Keratinocyte (primary cell): Measurements from ENCODE around the gene CCDC122. TPM values are rescaled to one million over a fixed set of nuclear protein-coding genes. Genes with fewer than 3 reads are reported as not detected.

Experiments
- DNase-seq: peaks from one replicate; pipeline ENCODE4 v3.0.0-alpha.2; 2011; ENCODE audit warnings: low read depth, missing footprints, low spot score
- FAIRE-seq: peaks from 2 replicates; lab custom pipeline; 2011; peaks lifted over from hg19 to GRCh38; lab: Jason Lieb, UNC
- H2AFZ ChIP-seq: 2 replicates; pipeline ENCODE4 v1.6.0; 2012; ENCODE audit warnings: low read length, control low read depth, inconsistent platforms; ENCODE audit not compliant: control insufficient read depth
- H3K27ac ChIP-seq: 2 replicates; pipeline ENCODE4 v1.5.1; 2011; ENCODE audit warnings: low read length; ENCODE audit not compliant: control insufficient read depth, insufficient read depth
- H3K27me3 ChIP-seq: 3 replicates; pipeline ENCODE4 v1.6.0; 2011; ENCODE audit warnings: low read length; ENCODE audit not compliant: control insufficient read depth, insufficient read depth; ENCODE audit errors: extremely low read depth
- H3K36me3 ChIP-seq, 2 experiments: 2 replicates in 1 of 2; 3 replicates in 1 of 2; pipeline ENCODE4 v1.5.1; 2011; ENCODE audit warnings: low read length in 2 of 2, mild to moderate bottlenecking in 1 of 2; ENCODE audit not compliant: control insufficient read depth in 2 of 2, insufficient read depth in 2 of 2; ENCODE audit errors: extremely low read depth in 1 of 2
- H3K4me1 ChIP-seq: 3 replicates; pipeline ENCODE4 v1.5.1; 2011; ENCODE audit warnings: low read length; ENCODE audit not compliant: control insufficient read depth, insufficient read depth; ENCODE audit errors: extremely low read depth
- H3K4me2 ChIP-seq: 3 replicates; pipeline ENCODE4 v1.6.0; 2011; ENCODE audit warnings: low read depth, low read length; ENCODE audit not compliant: control insufficient read depth, insufficient read depth; ENCODE audit errors: extremely low read depth
- H3K4me3 ChIP-seq, 3 experiments: fragments of 200-600 bp in 1 of 3; sonication (generic) in 1 of 3; 2 replicates in 2 of 3; 3 replicates in 1 of 3; pipeline ENCODE4 v1.5.1; 2011 to 2016; ENCODE audit warnings: low read length in 3 of 3, mild to moderate bottlenecking in 3 of 3, control low read depth in 2 of 3, inconsistent platforms in 1 of 3, low read depth in 1 of 3, mixed read lengths in 1 of 3, mixed run types in 1 of 3, moderate library complexity in 1 of 3; ENCODE audit not compliant: control insufficient read depth in 2 of 3, insufficient read depth in 2 of 3; ENCODE audit errors: extremely low read depth in 1 of 3
- H3K79me2 ChIP-seq: 2 replicates; pipeline ENCODE4 v1.6.0; 2012; ENCODE audit warnings: low read length; ENCODE audit not compliant: control insufficient read depth, insufficient read depth
- H3K9ac ChIP-seq: 3 replicates; pipeline ENCODE4 v1.6.0; 2011; ENCODE audit warnings: low read length; ENCODE audit not compliant: control insufficient read depth, insufficient read depth; ENCODE audit errors: extremely low read depth
- H3K9me1 ChIP-seq: 3 replicates; pipeline ENCODE4 v1.6.0; 2011; ENCODE audit warnings: low read length; ENCODE audit not compliant: control insufficient read depth, insufficient read depth; ENCODE audit errors: extremely low read depth
- H3K9me3 ChIP-seq: 2 replicates; pipeline ENCODE4 v1.5.1; 2012; ENCODE audit warnings: low read depth, low read length; ENCODE audit not compliant: control insufficient read depth
- H4K20me1 ChIP-seq: 3 replicates; pipeline ENCODE4 v1.6.0; 2011; ENCODE audit warnings: low read length; ENCODE audit not compliant: control insufficient read depth, insufficient read depth; ENCODE audit errors: extremely low read depth
- CTCF ChIP-seq, 3 experiments: IDR thresholded peaks in 1 of 3; conservative IDR thresholded peaks in 1 of 3; optimal IDR thresholded peaks in 1 of 3; 2 replicates in 2 of 3; 3 replicates in 1 of 3; pipeline versions ENCODE3 to v1.5.1; 2011; ENCODE audit warnings: low read length in 3 of 3, mild to moderate bottlenecking in 3 of 3, moderate library complexity in 2 of 3, control low read depth in 1 of 3, inconsistent platforms in 1 of 3; ENCODE audit not compliant: insufficient read depth in 2 of 3; ENCODE audit errors: extremely low read depth in 1 of 3
- EZH2 ChIP-seq: IDR thresholded peaks from one replicate; pipeline ENCODE4 v1.6.1; 2012; ENCODE audit warnings: inconsistent platforms, mild to moderate bottlenecking, low read length, moderate library complexity
- dilution Hi-C: fragments of 300-500 bp; cut with MboI; formaldehyde crosslinking; loops from one replicate; pipeline ENCODE4 v1.7.0; 2020; ENCODE audit warnings: low sequenced_read_pairs; ENCODE audit not compliant: extremely low pct_ligation_motif_present
- polyA plus RNA-seq, 5 experiments: library from polyadenylated mRNA; depleted of rRNA in 3 of 5; stranded (reverse) in 3 of 5; stranded (forward) in 1 of 5; unstranded in 1 of 5; fragments of >200 nt; gene quantifications; 1 replicate in 1 of 5; 2 replicates in 3 of 5; 3 replicates in 1 of 5; pipeline versions ENCODE4 v1.2.1 to v1.2.3, GENCODE V29; 2011 to 2012; ENCODE audit warnings: missing spikeins in 2 of 5, low read depth in 1 of 5, low replicate concordance in 1 of 5

Gene CCDC122
- polyA plus RNA-seq, 1 donor (not counting 4 experiments of a cell fraction or from before 2014, with no cell fraction given): 1.5 TPM

GRCh38 chr13:43865892-43866291 lies 13.6 kb downstream of the CCDC122 start:
- Histone ChIP-seq H3K27me3 (no peaks in the 10 kb centered on the region), H3K9me3 (no peaks in the 10 kb centered on the region), H2AFZ (peak overlapping the region; percentile 54), H4K20me1 (no peaks in the 10 kb centered on the region), H3K4me2 (peak overlapping the region; percentile 4), H3K36me3 (no peaks in the 10 kb centered on the region), H3K79me2 (no peaks in the 10 kb centered on the region), H3K4me1 (peaks cover 18% of the 10 kb centered on the region), H3K4me3 (no peak overlapping the region), H3K9ac (peak overlapping the region; percentile 51), H3K9me1 (no peaks in the 10 kb centered on the region), H3K27ac (peak overlapping the region; percentile 85)
- TF ChIP-seq CTCF (optimal IDR thresholded peaks at IDR 0.05 in 1 of 3, IDR thresholded peaks at IDR 0.05 in 1 of 3, conservative IDR thresholded peaks at IDR 0.05 in 1 of 3; ENCODE audit: extremely low read depth in 1 of 3, insufficient read depth in 2 of 3, low read length in 3 of 3) (no peak), EZH2 (no peak)
- FAIRE-seq (peak; percentile 91), DNase-seq (peak; percentile 53)
- dilution Hi-C loops: no loop called here

GRCh38 chr13:43864921-43865320 lies 14.6 kb downstream of the CCDC122 start:
- dilution Hi-C loops: no loop called here
- H3K27me3 ChIP-seq: no peaks in the 10 kb centered on the region
- peaks cover 18% of the 10 kb centered on the region for H3K4me1 ChIP-seq
- FAIRE-seq: peak; percentile 9
- H2AFZ ChIP-seq: peak overlapping the region; percentile 29
- H3K9me3 ChIP-seq: no peaks in the 10 kb centered on the region
- H3K4me3 ChIP-seq: no peak overlapping the region
- H3K36me3 ChIP-seq: no peaks in the 10 kb centered on the region
- peak; percentile 46 for DNase-seq
- TF ChIP-seq EZH2 (no peak), CTCF (optimal IDR thresholded peaks at IDR 0.05 in 1 of 3, IDR thresholded peaks at IDR 0.05 in 1 of 3, conservative IDR thresholded peaks at IDR 0.05 in 1 of 3; ENCODE audit: extremely low read depth in 1 of 3, insufficient read depth in 2 of 3, low read length in 3 of 3) (no peak)
- no peaks in the 10 kb centered on the region for H3K9me1 ChIP-seq
- no peaks in the 10 kb centered on the region for H3K79me2 ChIP-seq
- H3K27ac ChIP-seq: peak overlapping the region; percentile 85
- no peaks in the 10 kb centered on the region for H4K20me1 ChIP-seq
- H3K9ac ChIP-seq: no peak overlapping the region
- peak overlapping the region; percentile 14 for H3K4me2 ChIP-seq
